ENCODE results near the gene SERINC5. TPM values are rescaled to one million over a fixed set of nuclear protein-coding genes. Genes with fewer than 3 reads are reported as not detected.

SERINC5 gene
- polyA plus RNA-seq, 1 of the 3 experiments (the other 2 are of a cell fraction), result 4.5 TPM

DNA sequence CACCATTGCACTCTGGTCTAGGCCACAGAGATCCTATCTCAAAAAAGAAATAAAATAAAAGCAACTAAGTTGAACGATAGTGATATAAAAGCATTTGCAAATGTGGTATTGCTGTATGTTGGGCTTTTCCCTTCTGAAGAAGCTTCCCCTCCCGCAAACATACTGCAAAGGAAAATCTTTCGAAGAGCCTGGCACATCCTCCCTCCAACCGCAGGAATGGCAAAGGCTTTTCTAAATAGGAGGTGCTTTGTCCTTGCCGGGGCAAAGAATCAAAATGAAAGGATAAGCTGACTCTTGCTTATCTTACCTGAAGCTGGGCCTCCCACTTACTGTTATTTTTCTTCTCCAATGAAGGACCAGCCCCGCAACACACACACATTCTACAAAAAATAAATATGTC, 45.8 kb downstream of the SERINC5 start:
- Histone ChIP-seq H4K20me1 (ENCODE audit: insufficient read depth) (no peaks in the 10 kb centered on the region), H3K9me2 (no peaks in the 10 kb centered on the region), H3K27ac (ENCODE audit: low read depth in 2 of 2, low read length in 1 of 2) (no peak overlapping the region), H3K4me1 (ENCODE audit: control insufficient read depth in 1 of 2, insufficient read depth in 2 of 2, low read depth in 1 of 2, low read length in 1 of 2) (peaks cover 0 to 8% of the 10 kb centered on the region in 2 experiments; a peak in 2 of 4 replicates), H2AFZ (ENCODE audit: low read depth) (no peak overlapping the region), H3K27me3 (ENCODE audit: insufficient read depth) (no peaks in the 10 kb centered on the region), H3K9me3 (no peaks in the 10 kb centered on the region), H3F3A (replicated peaks; ENCODE audit: insufficient read depth) (no peaks in the 10 kb centered on the region), H3K79me2 (ENCODE audit: insufficient read depth) (no peaks in the 10 kb centered on the region), H3K4me2 (no peak overlapping the region), H3K4me3 (ENCODE audit: low read depth in 2 of 2, low read length in 1 of 2) (no peak overlapping the region), H3K9ac (no peak overlapping the region), H3K36me3 (replicated peaks in 1 of 2; ENCODE audit: control insufficient read depth in 1 of 2, insufficient read depth in 2 of 2, low read length in 1 of 2) (no peaks in the 10 kb centered on the region)
- no peak for DNase-seq
- CTCF ChIA-PET, result no interaction called here
- no peak for TF ChIP-seq SMC3 (IDR thresholded peaks at IDR 0.05; ENCODE audit: low read depth, low read length)
- TF ChIP-seq RCOR1 (IDR thresholded peaks at IDR 0.05; ENCODE audit: low read length), result no peak
- TF ChIP-seq, protein P1, sequence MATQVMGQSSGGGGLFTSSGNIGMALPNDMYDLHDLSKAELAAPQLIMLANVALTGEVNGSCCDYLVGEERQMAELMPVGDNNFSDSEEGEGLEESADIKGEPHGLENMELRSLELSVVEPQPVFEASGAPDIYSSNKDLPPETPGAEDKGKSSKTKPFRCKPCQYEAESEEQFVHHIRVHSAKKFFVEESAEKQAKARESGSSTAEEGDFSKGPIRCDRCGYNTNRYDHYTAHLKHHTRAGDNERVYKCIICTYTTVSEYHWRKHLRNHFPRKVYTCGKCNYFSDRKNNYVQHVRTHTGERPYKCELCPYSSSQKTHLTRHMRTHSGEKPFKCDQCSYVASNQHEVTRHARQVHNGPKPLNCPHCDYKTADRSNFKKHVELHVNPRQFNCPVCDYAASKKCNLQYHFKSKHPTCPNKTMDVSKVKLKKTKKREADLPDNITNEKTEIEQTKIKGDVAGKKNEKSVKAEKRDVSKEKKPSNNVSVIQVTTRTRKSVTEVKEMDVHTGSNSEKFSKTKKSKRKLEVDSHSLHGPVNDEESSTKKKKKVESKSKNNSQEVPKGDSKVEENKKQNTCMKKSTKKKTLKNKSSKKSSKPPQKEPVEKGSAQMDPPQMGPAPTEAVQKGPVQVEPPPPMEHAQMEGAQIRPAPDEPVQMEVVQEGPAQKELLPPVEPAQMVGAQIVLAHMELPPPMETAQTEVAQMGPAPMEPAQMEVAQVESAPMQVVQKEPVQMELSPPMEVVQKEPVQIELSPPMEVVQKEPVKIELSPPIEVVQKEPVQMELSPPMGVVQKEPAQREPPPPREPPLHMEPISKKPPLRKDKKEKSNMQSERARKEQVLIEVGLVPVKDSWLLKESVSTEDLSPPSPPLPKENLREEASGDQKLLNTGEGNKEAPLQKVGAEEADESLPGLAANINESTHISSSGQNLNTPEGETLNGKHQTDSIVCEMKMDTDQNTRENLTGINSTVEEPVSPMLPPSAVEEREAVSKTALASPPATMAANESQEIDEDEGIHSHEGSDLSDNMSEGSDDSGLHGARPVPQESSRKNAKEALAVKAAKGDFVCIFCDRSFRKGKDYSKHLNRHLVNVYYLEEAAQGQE (IDR thresholded peaks at IDR 0.05; ENCODE audit: low read depth, low read length), result no peak
- TF ChIP-seq RFX5 (IDR thresholded peaks at IDR 0.05; ENCODE audit: low read length), result no peak
- POLR2A ChIA-PET, result interaction anchor here (1.3 kb wide), 1 partner anchor 46 kb away, joined by 4 read pairs; the partner anchor contains the start of gene SERINC5
- WGBS (ENCODE audit: low lambda C conversion rate), result 93% methylated on average over 6 of the region's 6 CpGs

DNA sequence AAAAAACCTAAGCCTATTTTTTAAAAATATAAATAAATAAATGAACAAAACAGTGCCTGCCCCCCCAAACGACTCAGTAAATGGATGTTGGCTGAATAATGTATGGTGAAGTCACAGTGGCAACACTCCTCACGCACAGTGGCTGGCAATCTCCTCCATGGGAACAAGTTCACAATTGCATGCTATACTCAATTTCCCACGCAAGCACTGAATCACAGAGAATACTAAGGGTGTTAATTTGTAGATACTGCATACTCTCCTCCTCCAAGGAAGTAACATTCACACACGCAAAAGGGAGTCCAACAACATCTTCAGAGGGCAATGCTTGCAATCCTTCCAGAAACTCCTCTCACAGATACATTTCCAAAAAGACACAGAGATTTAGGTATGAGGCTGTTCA, 47.5 kb downstream of the SERINC5 start:
- no peaks in the 10 kb centered on the region for H3K79me2 ChIP-seq (ENCODE audit: insufficient read depth)
- no peak for DNase-seq

More for the DNA sequence above, 47.5 kb downstream of the SERINC5 start:
- Histone ChIP-seq H3K36me3 (replicated peaks in 1 of 2; ENCODE audit: control insufficient read depth in 1 of 2, insufficient read depth in 2 of 2, low read length in 1 of 2) (no peaks in the 10 kb centered on the region), H3K4me2 (no peak overlapping the region), H3F3A (replicated peaks; ENCODE audit: insufficient read depth) (no peaks in the 10 kb centered on the region), H3K9ac (no peak overlapping the region), H3K4me3 (ENCODE audit: low read depth in 2 of 2, low read length in 1 of 2) (no peak overlapping the region), H3K27me3 (ENCODE audit: insufficient read depth) (no peaks in the 10 kb centered on the region), H4K20me1 (ENCODE audit: insufficient read depth) (no peaks in the 10 kb centered on the region), H3K9me2 (no peaks in the 10 kb centered on the region), H3K4me1 (ENCODE audit: control insufficient read depth in 1 of 2, insufficient read depth in 2 of 2, low read depth in 1 of 2, low read length in 1 of 2) (peaks cover 0 to 18% of the 10 kb centered on the region in 2 experiments; a peak in 2 of 4 replicates), H3K9me3 (no peaks in the 10 kb centered on the region), H2AFZ (ENCODE audit: low read depth) (no peak overlapping the region), H3K27ac (ENCODE audit: low read depth in 2 of 2, low read length in 1 of 2) (no peak overlapping the region)
- ChIA-PET CTCF (no interaction called here), POLR2A (no interaction called here)
- WGBS (ENCODE audit: low lambda C conversion rate), result 88% methylated on average over 4 of the region's 4 CpGs
- TF ChIP-seq NRF1 (IDR thresholded peaks at IDR 0.05; ENCODE audit: low read depth, low read length), result no peak
- no peak for TF ChIP-seq MXI1 (IDR thresholded peaks at IDR 0.05; ENCODE audit: low read depth, low read length)
- TF ChIP-seq FOSL2 (IDR thresholded peaks at IDR 0.05; ENCODE audit: borderline replicate concordance, low read depth), result no peak
- no peak for TF ChIP-seq RXRA (IDR thresholded peaks at IDR 0.05; ENCODE audit: borderline replicate concordance, low read depth)
- TF ChIP-seq CHD2 (IDR thresholded peaks at IDR 0.05; ENCODE audit: low read length, partially characterized antibody), result no peak
- no peak for TF ChIP-seq TEAD4 (IDR thresholded peaks at IDR 0.05; ENCODE audit: borderline replicate concordance, insufficient read depth)
- TF ChIP-seq YY1 (IDR thresholded peaks at IDR 0.05; ENCODE audit: low read depth), result no peak
- no peak for TF ChIP-seq EZH2phosphoT487 (IDR thresholded peaks at IDR 0.05; ENCODE audit: borderline replicate concordance, low read depth)
- no peak for TF ChIP-seq FOXM1 (IDR thresholded peaks at IDR 0.05; ENCODE audit: low read depth)
- TF ChIP-seq, protein P2, sequence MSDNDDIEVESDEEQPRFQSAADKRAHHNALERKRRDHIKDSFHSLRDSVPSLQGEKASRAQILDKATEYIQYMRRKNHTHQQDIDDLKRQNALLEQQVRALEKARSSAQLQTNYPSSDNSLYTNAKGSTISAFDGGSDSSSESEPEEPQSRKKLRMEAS (IDR thresholded peaks at IDR 0.05; ENCODE audit: low read depth), result no peak
- TF ChIP-seq ELF1 (IDR thresholded peaks at IDR 0.05), result no peak
- TF ChIP-seq TAF1 (IDR thresholded peaks at IDR 0.05; ENCODE audit: borderline replicate concordance, low read depth, low read length), result no peak
- TF ChIP-seq, protein P3, sequence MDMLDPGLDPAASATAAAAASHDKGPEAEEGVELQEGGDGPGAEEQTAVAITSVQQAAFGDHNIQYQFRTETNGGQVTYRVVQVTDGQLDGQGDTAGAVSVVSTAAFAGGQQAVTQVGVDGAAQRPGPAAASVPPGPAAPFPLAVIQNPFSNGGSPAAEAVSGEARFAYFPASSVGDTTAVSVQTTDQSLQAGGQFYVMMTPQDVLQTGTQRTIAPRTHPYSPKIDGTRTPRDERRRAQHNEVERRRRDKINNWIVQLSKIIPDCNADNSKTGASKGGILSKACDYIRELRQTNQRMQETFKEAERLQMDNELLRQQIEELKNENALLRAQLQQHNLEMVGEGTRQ (IDR thresholded peaks at IDR 0.05; ENCODE audit: borderline replicate concordance, low read depth, low read length), result no peak
- TF ChIP-seq MEF2A (IDR thresholded peaks at IDR 0.05; ENCODE audit: borderline replicate concordance, low read depth), result no peak
- no peak for TF ChIP-seq RCOR1 (IDR thresholded peaks at IDR 0.05; ENCODE audit: low read length)
